ENCODE data around the gene PRKACB. TPM values are rescaled to one million over a fixed set of nuclear protein-coding genes. Genes with fewer than 3 reads are reported as not detected.

The PRKACB gene
- total and polyA plus RNA-seq, 10 of the 15 experiments (the other 5 are each of a cell fraction or from before 2014, with no cell fraction given), result 3.1 to 9.0 (median 7.1) TPM; not detected in 1

GRCh38 chr1:84166797-84167196 is 22.7 kb downstream of the PRKACB start (continued):
- TF ChIP-seq MYC (IDR thresholded peaks at IDR 0.05; ENCODE audit: insufficient read depth, insufficient read length, insufficient replicate concordance, low read length, severe bottlenecking), result no peak
- TF ChIP-seq ATF2 (IDR thresholded peaks at IDR 0.05; ENCODE audit: low read length), result no peak
- TF ChIP-seq CBFB (IDR thresholded peaks at IDR 0.05; ENCODE audit: low read depth), result no peak
- TF ChIP-seq DPF2 (IDR thresholded peaks at IDR 0.05), result no peak
- no peak for TF ChIP-seq SMC3 (IDR thresholded peaks at IDR 0.05; ENCODE audit: borderline replicate concordance, low read length)
- TF ChIP-seq CBX3 (IDR thresholded peaks at IDR 0.05; ENCODE audit: borderline replicate concordance, low read depth), result no peak
- peak; percentile 41; the same call in 1 of the 2 replicates for TF ChIP-seq RUNX3 (IDR thresholded peaks at IDR 0.05; ENCODE audit: low read length)
- TF ChIP-seq RBBP5 (conservative IDR thresholded peaks at IDR 0.05), result no peak
- TF ChIP-seq CBX5 (IDR thresholded peaks at IDR 0.05; ENCODE audit: low read depth), result no peak
- no peak for TF ChIP-seq ZNF217 (IDR thresholded peaks at IDR 0.05)
- no peak for TF ChIP-seq ZNF384 (IDR thresholded peaks at IDR 0.05; ENCODE audit: borderline replicate concordance, low read depth, low read length)
- no peak for TF ChIP-seq RAD51 (IDR thresholded peaks at IDR 0.05)
- no peak for TF ChIP-seq ZNF274 (IDR thresholded peaks at IDR 0.05; ENCODE audit: insufficient read depth, insufficient read length)
- no peak for TF ChIP-seq USF1 (IDR thresholded peaks at IDR 0.05; ENCODE audit: borderline replicate concordance, extremely low read length, insufficient read depth, low read depth, low read length)
- TF ChIP-seq MYB (IDR thresholded peaks at IDR 0.05; ENCODE audit: borderline replicate concordance, low read depth, low read length), result no peak
- no peak for TF ChIP-seq STAT3 (IDR thresholded peaks at IDR 0.05; ENCODE audit: low read depth, low read length)
- 0 out of 2 replicates have a peak, but pooled peaks have one; percentile 24 for TF ChIP-seq NFIC (IDR thresholded peaks at IDR 0.05; ENCODE audit: low read depth, low read length)
